Effector memory CD4-positive, alpha-beta T cell (primary cell): ENCODE measurements around the gene FN3K.
"Not testable (repeated sequence)": the region's sequence is repeated elsewhere in the genome, so short reads cannot be mapped to it uniquely, and the experiment has no call there.

Source experiments
- DNase-seq, 3 donors: peaks; one replicate each; pipeline ENCODE4 v3.0.0-alpha.2; 2020
- H3K27ac ChIP-seq: 2 replicates; pipeline ENCODE4 v1.7.0; 2013; ENCODE audit warnings: mild to moderate bottlenecking, low read length, moderate library complexity; ENCODE audit not compliant: insufficient read depth, poor library complexity, severe bottlenecking
- H3K27me3 ChIP-seq: replicated peaks from 2 replicates; pipeline ENCODE4 v1.7.0; 2013; ENCODE audit warnings: mild to moderate bottlenecking, low read length; ENCODE audit not compliant: insufficient read depth, control insufficient read depth, poor library complexity, severe bottlenecking
- H3K36me3 ChIP-seq: 2 replicates; pipeline ENCODE4 v1.7.0; 2013; ENCODE audit warnings: mild to moderate bottlenecking, low read length, moderate library complexity; ENCODE audit not compliant: control insufficient read depth, insufficient read depth
- H3K4me1 ChIP-seq: 2 replicates; pipeline ENCODE4 v1.7.0; 2013; ENCODE audit warnings: low read length, mild to moderate bottlenecking; ENCODE audit not compliant: control insufficient read depth, insufficient read depth, poor library complexity, severe bottlenecking
- H3K4me3 ChIP-seq: 2 replicates; pipeline ENCODE4 v1.7.0; 2013; ENCODE audit warnings: low read length, low read depth, mild to moderate bottlenecking; ENCODE audit not compliant: insufficient read depth, poor library complexity, severe bottlenecking
- H3K9me3 ChIP-seq: 2 replicates; pipeline ENCODE4 v1.7.0; 2013; ENCODE audit warnings: mild to moderate bottlenecking, low read length, moderate library complexity; ENCODE audit not compliant: control insufficient read depth

The FN3K gene

GRCh38 chr17:82783498-82783897 lies 48.1 kb downstream of the FN3K start:
- Histone ChIP-seq H3K36me3 (peaks cover 9% of the 10 kb centered on the region), H3K27ac (no peak overlapping the region), H3K4me1 (no peaks in the 10 kb centered on the region), H3K27me3 (no peaks in the 10 kb centered on the region), H3K4me3 (no peak overlapping the region), H3K9me3 (no peaks in the 10 kb centered on the region)
- no peak for DNase-seq

DNA sequence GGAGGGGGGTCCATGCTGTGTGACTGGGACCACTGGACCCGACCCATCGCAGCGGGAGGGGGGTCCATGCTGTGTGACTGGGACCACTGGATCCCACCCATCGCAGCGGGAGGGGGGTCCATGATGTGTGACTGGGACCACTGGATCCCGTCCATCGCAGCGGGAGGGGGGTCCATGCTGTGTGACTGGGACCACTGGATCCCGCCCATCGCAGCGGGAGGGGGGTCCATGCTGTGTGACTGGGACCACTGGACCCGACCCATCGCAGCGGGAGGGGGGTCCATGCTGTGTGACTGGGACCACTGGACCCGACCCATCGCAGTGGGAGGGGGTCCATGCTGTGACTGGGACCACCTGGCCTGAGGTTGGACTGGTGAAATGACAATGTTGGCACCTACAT lies 50.2 kb downstream of the FN3K start:
- H3K36me3 ChIP-seq, DNase-seq, H3K4me3 ChIP-seq, H3K4me1 ChIP-seq, H3K27me3 ChIP-seq, H3K9me3 ChIP-seq, H3K27ac ChIP-seq: not testable (repeated sequence)

GRCh38 chr17:82786427-82786826 lies 51.0 kb downstream of the FN3K start:
- no peak overlapping the region for H3K4me3 ChIP-seq
- H3K27ac ChIP-seq, result no peak overlapping the region
- no peaks in the 10 kb centered on the region for H3K9me3 ChIP-seq
- H3K4me1 ChIP-seq, result no peaks in the 10 kb centered on the region
- H3K27me3 ChIP-seq, result no peaks in the 10 kb centered on the region
- no peak for DNase-seq
- peaks cover 9% of the 10 kb centered on the region for H3K36me3 ChIP-seq

DNA sequence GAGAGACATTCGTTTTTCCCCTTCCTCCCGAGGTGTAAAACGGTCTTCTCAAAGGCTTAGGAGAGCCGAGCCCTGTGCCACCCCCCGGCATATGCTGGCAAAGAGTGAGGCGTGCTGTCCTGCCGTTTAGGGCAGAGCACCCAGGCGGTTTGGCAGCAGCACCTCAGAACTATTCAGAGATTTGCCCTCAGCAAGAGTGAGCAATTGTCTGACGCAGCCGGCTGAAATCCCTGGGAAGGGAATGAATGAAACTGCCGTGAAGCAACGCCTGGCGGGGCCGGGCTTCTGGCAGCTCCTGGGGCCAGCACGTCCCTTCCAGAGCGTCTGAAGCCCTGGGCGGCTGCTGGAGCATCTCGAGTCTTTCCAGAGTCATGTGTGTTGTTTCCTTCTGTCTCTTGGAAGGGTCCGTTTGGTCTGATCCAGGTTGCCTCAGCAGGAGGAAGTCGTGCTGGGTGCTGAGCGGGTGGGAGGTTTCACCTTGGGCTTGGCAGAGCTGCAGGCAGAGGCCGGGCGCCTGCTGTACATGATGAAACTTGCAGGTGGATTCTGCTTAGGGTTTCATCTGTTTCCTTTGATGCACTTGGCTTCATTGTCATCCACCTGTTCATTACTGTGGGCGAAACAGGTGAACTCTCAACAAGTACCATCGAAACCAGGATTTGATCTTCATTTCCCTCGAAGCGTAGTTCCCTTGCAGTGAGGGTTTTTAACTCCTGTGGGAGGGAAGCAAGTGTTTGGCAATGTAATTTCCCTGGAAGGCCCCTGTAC lies 51.9 kb downstream of the FN3K start:
- Histone ChIP-seq H3K27me3 (no peaks in the 10 kb centered on the region), H3K4me3 (no peak overlapping the region), H3K4me1 (no peaks in the 10 kb centered on the region), H3K36me3 (peaks cover 12% of the 10 kb centered on the region), H3K9me3 (no peaks in the 10 kb centered on the region), H3K27ac (no peak overlapping the region)
- DNase-seq, result no peak

GRCh38 chr17:82788206-82789001 lies 53.0 kb downstream of the FN3K start:
- Histone ChIP-seq H3K36me3 (peaks cover 9% of the 10 kb centered on the region), H3K4me1 (no peaks in the 10 kb centered on the region), H3K27ac (no peak overlapping the region), H3K9me3 (no peaks in the 10 kb centered on the region), H3K4me3 (no peak overlapping the region), H3K27me3 (no peaks in the 10 kb centered on the region)
- no peak for DNase-seq

- H3K9me3 ChIP-seq, result no peaks in the 10 kb centered on the region
- no peaks in the 10 kb centered on the region for H3K27me3 ChIP-seq
- no peaks in the 10 kb centered on the region for H3K4me1 ChIP-seq
- no peak overlapping the region for H3K4me3 ChIP-seq
- DNase-seq, result no peak
- H3K27ac ChIP-seq, result no peak overlapping the region
- H3K36me3 ChIP-seq, result peaks cover 7% of the 10 kb centered on the region
Measured at GRCh38 chr17:82789051-82789592, 53.7 kb downstream of the FN3K start.

GRCh38 chr17:82789806-82790205 lies 54.4 kb downstream of the FN3K start:
- no peak for DNase-seq
- Histone ChIP-seq H3K36me3 (peaks cover 3% of the 10 kb centered on the region), H3K27ac (no peak overlapping the region), H3K27me3 (no peaks in the 10 kb centered on the region), H3K4me3 (no peak overlapping the region), H3K9me3 (no peaks in the 10 kb centered on the region), H3K4me1 (no peaks in the 10 kb centered on the region)

- DNase-seq, result no peak
- no peaks in the 10 kb centered on the region for H3K9me3 ChIP-seq
- peaks cover 3% of the 10 kb centered on the region for H3K36me3 ChIP-seq
- H3K27ac ChIP-seq, result no peak overlapping the region
- H3K4me1 ChIP-seq, result no peaks in the 10 kb centered on the region
- H3K4me3 ChIP-seq, result no peak overlapping the region
- no peaks in the 10 kb centered on the region for H3K27me3 ChIP-seq
Measured at GRCh38 chr17:82790391-82790790, 55.0 kb downstream of the FN3K start.

GRCh38 chr17:82791532-82791931 lies 56.1 kb downstream of the FN3K start:
- DNase-seq, result no peak
- no peaks in the 10 kb centered on the region for H3K9me3 ChIP-seq
- no peaks in the 10 kb centered on the region for H3K27me3 ChIP-seq
- H3K4me3 ChIP-seq, result no peak overlapping the region
- peaks cover 3% of the 10 kb centered on the region for H3K36me3 ChIP-seq
- no peaks in the 10 kb centered on the region for H3K4me1 ChIP-seq
- no peak overlapping the region for H3K27ac ChIP-seq
